Transverse colon (tissue), 4 donors: ENCODE measurements around the gene IFITM5. TPM values are rescaled to one million over a fixed set of nuclear protein-coding genes. Genes with fewer than 3 reads are reported as not detected.
A peak's percentile ranks its signal among the peaks of the same experiment; 100 is the strongest.
"Not testable (repeated sequence)": the region's sequence is repeated elsewhere in the genome, so short reads cannot be mapped to it uniquely, and the experiment has no call there.

ENCODE experiments used
- DNase-seq: peaks from one replicate; pipeline ENCODE4 v3.0.0-alpha.2; 2019
- H3K27ac ChIP-seq, 4 donors: fragments of 200-600 bp; sonication (generic); 2 replicates each; pipeline ENCODE4 v1.5.1; 2016 to 2018; ENCODE audit warnings: inconsistent platforms in 4 of 4
- H3K27me3 ChIP-seq: fragments of 200-600 bp; sonication (generic); 2 replicates; pipeline ENCODE4 v1.5.1; 2017; ENCODE audit warnings: inconsistent platforms
- H3K36me3 ChIP-seq, 4 donors: fragments of 200-600 bp; sonication (generic); 2 replicates each; pipeline ENCODE4 v1.5.1; 2017 to 2019; ENCODE audit warnings: inconsistent platforms in 4 of 4
- H3K4me1 ChIP-seq, 4 donors: fragments of 200-600 bp; sonication (generic); 2 replicates each; pipeline ENCODE4 v1.5.1; 2017 to 2020; ENCODE audit warnings: inconsistent platforms in 4 of 4
- H3K4me3 ChIP-seq, 4 donors: fragments of 200-600 bp; sonication (generic); 1 replicate in 1 of 4; 2 replicates in 3 of 4; pipeline versions ENCODE4 v1.5.1 to v1.6.1; 2017 to 2019; ENCODE audit warnings: inconsistent platforms in 4 of 4
- H3K9me3 ChIP-seq, 2 donors: fragments of 200-600 bp; sonication (generic); 2 replicates each; pipeline ENCODE4 v1.5.1; 2017 to 2019; ENCODE audit warnings: inconsistent platforms in 2 of 2
- CTCF ChIP-seq, 5 experiments: fragments of 200-600 bp in 3 of 5; fragments of 450-650 bp in 2 of 5; sonication (generic) in 3 of 5; IDR thresholded peaks; 1 replicate in 2 of 5; 2 replicates in 3 of 5; pipeline ENCODE4 v1.5.1; 2016 to 2017; ENCODE audit warnings: antibody characterized with exemption in 5 of 5, inconsistent platforms in 3 of 5, mild to moderate bottlenecking in 2 of 5, moderate library complexity in 1 of 5
- EP300 ChIP-seq: sonication (generic); formaldehyde crosslinking; IDR thresholded peaks from one replicate; pipeline ENCODE4 v1.6.1; 2017; ENCODE audit warnings: antibody characterized with exemption, low read depth
- POLR2A ChIP-seq: fragments of 450-650 bp; IDR thresholded peaks from one replicate; pipeline ENCODE4 v1.6.1; 2016; ENCODE audit warnings: antibody characterized with exemption, mild to moderate bottlenecking, moderate library complexity
- POLR2AphosphoS5 ChIP-seq, 3 donors: sonication (generic); formaldehyde crosslinking; IDR thresholded peaks; one replicate each; pipeline ENCODE4 v1.6.1; 2016; ENCODE audit warnings: antibody characterized with exemption in 3 of 3
- WGBS, 2 donors: methylation state at CpG; one replicate each; pipeline ENCODE4 v1.1.5; 2018; ENCODE audit warnings: low coverage in 1 of 2; 5-methylcytosine and 5-hydroxymethylcytosine counted together
- in situ Hi-C, 4 donors: fragments of 200-750 bp; cut with MboI; loops; one replicate each; pipeline versions ENCODE4 v1.15.0 to v1.15.1; 2017; ENCODE audit warnings: low sequenced_read_pairs in 3 of 4, low pct_ligation_motif_present in 1 of 4, low pct_unique_long_range_greater_than_20kb in 1 of 4
- intact Hi-C: fragments of 100-400 bp; cut with DNase I; formaldehyde crosslinking; loops from one replicate; pipeline ENCODE4 v1.15.1; 2023; ENCODE audit warnings: low total_unique reads
- total RNA-seq, 4 donors: library from RNA; depleted of rRNA; stranded (reverse); fragments of >200 nt; gene quantifications; one replicate each; pipeline ENCODE4 v1.1.0, GENCODE V29; 2016

Gene IFITM5
- total RNA-seq, 4 donors from 2014 or later: not detected

- H3K4me3 ChIP-seq: peak overlapping the region in 2 of 4 donors; percentile 2 to 15
- peaks cover 12% of the 10 kb centered on the region for H3K27me3 ChIP-seq
- WGBS, 2 donors: 66 to 69% methylated on average over 7 to 14 of the region's 14 CpGs
- H3K4me1 ChIP-seq: peaks cover 17 to 58% (median 45%) of the 10 kb centered on the region in 4 donors
- no peak for DNase-seq
- intact Hi-C loops (no loop called here), in situ Hi-C loops (no loop called here)
- H3K27ac ChIP-seq: peak overlapping the region; percentile 88 to 90 (median 89)
- H3K9me3 ChIP-seq: no peaks in the 10 kb centered on the region
- TF ChIP-seq POLR2A: no peak
- TF ChIP-seq POLR2AphosphoS5 (IDR thresholded peaks at IDR 0.05): peak in 1 of 3 donors; percentile 28
- no peak for TF ChIP-seq EP300
- no peak for TF ChIP-seq CTCF (IDR thresholded peaks at IDR 0.05)
- H3K36me3 ChIP-seq: no peaks in the 10 kb centered on the region
Observed at GRCh38 chr11:312092-312816, 12.9 kb upstream of the IFITM5 start.

GRCh38 chr11:311013-311748, 11.9 kb upstream of the IFITM5 start:
- DNase-seq, H3K36me3 ChIP-seq, H3K9me3 ChIP-seq, intact Hi-C loops, in situ Hi-C loops, H3K27me3 ChIP-seq: not testable (repeated sequence)
- H3K4me1 ChIP-seq: peaks cover 22 to 54% (median 39%) of the 10 kb centered on the region in 4 donors
- WGBS, 2 donors: 11% methylated on average over 11 of the region's 71 CpGs; no CpG with 5 or more reads in 1 of the 2 donors
- peak overlapping the region; percentile 88 to 90 (median 89) for H3K27ac ChIP-seq
- peak overlapping the region in 3 of 4 donors; percentile 16 to 37 (median 23) for H3K4me3 ChIP-seq

- not testable (repeated sequence) for DNase-seq, H3K36me3 ChIP-seq, H3K27me3 ChIP-seq, H3K9me3 ChIP-seq
- Histone ChIP-seq H3K4me3 (peak overlapping the region; percentile 16 to 50 (median 24)), H3K27ac (peak overlapping the region; percentile 69 to 89 (median 78)), H3K4me1 (peaks cover 22 to 46% (median 29%) of the 10 kb centered on the region in 4 donors)
- WGBS, 2 donors: 16% methylated on average over 5 of the region's 18 CpGs; no CpG with 5 or more reads in 1 of the 2 donors
- in situ Hi-C loops: loop anchor here in 1 of 4 donors (5.0 kb wide), 1 partner anchor 57 kb away; the partner anchor contains the start of gene B4GALNT4
- intact Hi-C loops: loop anchor here (5.0 kb wide), 1 partner anchor 47 kb away; no protein-coding TSS in a partner anchor
Observed at GRCh38 chr11:309979-310572, 10.8 kb upstream of the IFITM5 start.

DNA sequence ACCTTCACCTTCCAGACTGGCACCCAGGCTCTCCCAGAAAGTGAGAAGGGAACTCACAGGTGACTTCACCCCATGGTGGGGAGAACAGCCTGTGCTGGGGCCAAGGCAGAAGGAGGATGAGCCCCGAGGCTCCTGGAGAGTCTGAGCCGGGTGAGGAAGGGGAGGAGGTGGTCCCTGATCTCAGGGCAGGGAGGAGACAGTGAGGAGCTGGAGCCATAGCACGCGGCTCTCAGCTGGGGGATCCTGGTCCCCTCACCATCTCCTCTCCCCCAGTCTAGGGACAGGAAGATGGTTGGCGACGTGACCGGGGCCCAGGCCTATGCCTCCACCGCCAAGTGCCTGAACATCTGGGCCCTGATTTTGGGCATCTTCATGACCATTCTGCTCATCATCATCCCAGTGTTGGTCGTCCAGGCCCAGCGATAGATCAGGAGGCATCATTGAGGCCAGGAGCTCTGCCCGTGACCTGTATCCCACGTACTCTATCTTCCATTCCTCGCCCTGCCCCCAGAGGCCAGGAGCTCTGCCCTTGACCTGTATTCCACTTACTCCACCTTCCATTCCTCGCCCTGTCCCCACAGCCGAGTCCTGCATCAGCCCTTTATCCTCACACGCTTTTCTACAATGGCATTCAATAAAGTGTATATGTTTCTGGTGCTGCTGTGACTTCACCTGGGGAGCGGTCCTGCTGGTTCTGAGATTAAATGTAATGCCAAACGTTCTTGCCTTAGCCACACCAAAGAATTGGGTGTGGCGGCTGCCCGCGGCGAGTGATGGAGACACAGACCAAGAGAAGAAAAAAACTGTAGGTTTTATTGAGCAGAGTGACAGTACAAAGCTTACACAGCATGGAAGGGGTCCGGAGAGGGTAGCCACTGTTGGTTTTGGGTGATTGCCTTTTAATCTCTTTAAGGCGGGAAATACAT, 9.7 kb upstream of the IFITM5 start:
- peaks cover 22 to 45% (median 29%) of the 10 kb centered on the region in 4 donors for H3K4me1 ChIP-seq
- H3K4me3 ChIP-seq: peak overlapping the region in 3 of 4 donors; percentile 26 to 50 (median 32)
- not testable (repeated sequence) for H3K9me3 ChIP-seq, DNase-seq, H3K36me3 ChIP-seq, H3K27me3 ChIP-seq
- intact Hi-C loops (loop anchor here (5.0 kb wide), 1 partner anchor 48 kb away; no protein-coding TSS in a partner anchor), in situ Hi-C loops (loop anchor here in 1 of 4 donors (5.0 kb wide), 1 partner anchor 58 kb away; the partner anchor contains the start of gene B4GALNT4)
- WGBS, 2 donors: 56 to 58% methylated on average over 14 to 24 of the region's 24 CpGs
- peak overlapping the region; percentile 69 to 89 (median 78) for H3K27ac ChIP-seq
